HepG2 (cell line): ENCODE data around the gene VGLL4. TPM values are rescaled to one million over a fixed set of nuclear protein-coding genes. Genes with fewer than 3 reads are reported as not detected.

Experiments used
- ERF ChIP-seq: IDR thresholded peaks from 2 replicates; pipeline ENCODE4 v1.6.1; 2018; ENCODE audit warnings: missing biosample characterization, missing genetic modification reagents
- ETV5 ChIP-seq: IDR thresholded peaks from 2 replicates; pipeline ENCODE4 v1.6.1; 2018; ENCODE audit warnings: missing biosample characterization, missing genetic modification reagents, inconsistent platforms, borderline replicate concordance
- GFI1 ChIP-seq: sonication (generic); formaldehyde crosslinking; IDR thresholded peaks from 2 replicates; pipeline ENCODE4 v1.5.0; 2020; ENCODE audit warnings: missing genetic modification reagents, mild to moderate bottlenecking, borderline replicate concordance
- HES4 ChIP-seq: sonication (generic); formaldehyde crosslinking; IDR thresholded peaks from 2 replicates; pipeline ENCODE4 v1.9.0; 2021; ENCODE audit warnings: mild to moderate bottlenecking, missing genetic modification reagents, borderline replicate concordance
- HNRNPUL1 ChIP-seq: fragments of 200-400 bp; formaldehyde crosslinking; IDR thresholded peaks from 2 replicates; pipeline ENCODE4 v1.6.1; 2017; ENCODE audit warnings: low read depth, mild to moderate bottlenecking, low read length, moderate library complexity
- MTF2 ChIP-seq: sonication (generic); formaldehyde crosslinking; IDR thresholded peaks from 2 replicates; pipeline ENCODE4 v1.5.0; 2020; ENCODE audit warnings: missing genetic modification reagents, borderline replicate concordance
- PHB2 ChIP-seq: fragments of 450-650 bp; IDR thresholded peaks from 2 replicates; pipeline ENCODE4 v1.6.1; 2018; ENCODE audit not compliant: partially characterized antibody
- RBFOX2 ChIP-seq: fragments of 200-400 bp; formaldehyde crosslinking; IDR thresholded peaks from 2 replicates; pipeline ENCODE4 v1.6.1; 2017; ENCODE audit warnings: low read depth, mild to moderate bottlenecking, low read length
- SALL1 ChIP-seq: sonication (generic); formaldehyde crosslinking; IDR thresholded peaks from 2 replicates; pipeline ENCODE4 v1.8.0; 2022; ENCODE audit warnings: mild to moderate bottlenecking, missing genetic modification reagents
- SNRNP70 ChIP-seq: fragments of 200-400 bp; formaldehyde crosslinking; IDR thresholded peaks from 2 replicates; pipeline ENCODE4 v1.6.1; 2017; ENCODE audit warnings: mild to moderate bottlenecking, low read depth, low read length, moderate library complexity
- ZFP36 ChIP-seq: fragments of 150-350 bp; IDR thresholded peaks from 2 replicates; pipeline ENCODE4 v1.6.1; 2018; ENCODE audit warnings: borderline replicate concordance, low read length, low read depth; ENCODE audit not compliant: partially characterized antibody
- ZNF143 ChIP-seq: sonication (generic); formaldehyde crosslinking; IDR thresholded peaks from 2 replicates; pipeline ENCODE4 v1.4.0; 2020; ENCODE audit warnings: missing genetic modification reagents
- ZNF768 ChIP-seq: sonication (generic); formaldehyde crosslinking; IDR thresholded peaks from 2 replicates; pipeline ENCODE4 v1.4.0; 2020; ENCODE audit warnings: missing genetic modification reagents
- ZNF839 ChIP-seq: sonication (generic); formaldehyde crosslinking; IDR thresholded peaks from 2 replicates; pipeline ENCODE4 v1.4.0; 2020; ENCODE audit warnings: missing genetic modification reagents, mild to moderate bottlenecking, borderline replicate concordance
- polyA plus RNA-seq, 8 experiments: library from polyadenylated mRNA; depleted of rRNA in 3 of 8; stranded (reverse) in 7 of 8; unstranded in 1 of 8; fragments of >200 nt; fragmentation: Illumina TruSeq in 4 of 8; extraction: Trizol in 4 of 8; gene quantifications; 2 replicates each; pipeline versions ENCODE4 v1.2.1 to v1.2.3, GENCODE V29; 2011 to 2016; ENCODE audit warnings: low read depth in 4 of 8, missing spikeins in 1 of 8, mixed read lengths in 1 of 8; ENCODE audit not compliant: insufficient read depth in 1 of 8
- total RNA-seq, 5 experiments: library from RNA; depleted of rRNA; stranded (reverse); fragments of >200 nt; fragmentation: Illumina TruSeq; extraction: Trizol; gene quantifications; 2 replicates each; pipeline ENCODE4 v1.2.3, GENCODE V29; 2016; ENCODE audit warnings: low read depth in 1 of 5
- TF ChIP-seq, protein P1 (sequence below): sonication (generic); formaldehyde crosslinking; IDR thresholded peaks from 2 replicates; pipeline ENCODE4 v1.4.0; 2020; ENCODE audit warnings: missing genetic modification reagents, mild to moderate bottlenecking, borderline replicate concordance
- TF ChIP-seq, protein P2 (sequence below): sonication (generic); formaldehyde crosslinking; IDR thresholded peaks from 2 replicates; pipeline ENCODE4 v1.8.0; 2022; ENCODE audit warnings: mild to moderate bottlenecking, missing genetic modification reagents; ENCODE audit not compliant: insufficient replicate concordance
- TF ChIP-seq, protein P3 (sequence below): sonication (generic); formaldehyde crosslinking; IDR thresholded peaks from 2 replicates; pipeline ENCODE4 v1.5.0; 2020; ENCODE audit warnings: missing genetic modification reagents
- TF ChIP-seq, protein P4 (sequence below): sonication (generic); formaldehyde crosslinking; IDR thresholded peaks from 2 replicates; pipeline ENCODE4 v1.4.0; 2020; ENCODE audit warnings: mild to moderate bottlenecking, low read depth, missing genetic modification reagents
- TF ChIP-seq, protein P5 (sequence below): sonication (generic); formaldehyde crosslinking; IDR thresholded peaks from 2 replicates; pipeline ENCODE4 v1.4.0; 2020; ENCODE audit warnings: missing genetic modification reagents, mild to moderate bottlenecking, borderline replicate concordance

The VGLL4 gene
- total and polyA plus RNA-seq, 2 of the 13 experiments (the other 11 are each of a cell fraction or from before 2014, with no cell fraction given) = 23.2 to 39.0 TPM

DNA sequence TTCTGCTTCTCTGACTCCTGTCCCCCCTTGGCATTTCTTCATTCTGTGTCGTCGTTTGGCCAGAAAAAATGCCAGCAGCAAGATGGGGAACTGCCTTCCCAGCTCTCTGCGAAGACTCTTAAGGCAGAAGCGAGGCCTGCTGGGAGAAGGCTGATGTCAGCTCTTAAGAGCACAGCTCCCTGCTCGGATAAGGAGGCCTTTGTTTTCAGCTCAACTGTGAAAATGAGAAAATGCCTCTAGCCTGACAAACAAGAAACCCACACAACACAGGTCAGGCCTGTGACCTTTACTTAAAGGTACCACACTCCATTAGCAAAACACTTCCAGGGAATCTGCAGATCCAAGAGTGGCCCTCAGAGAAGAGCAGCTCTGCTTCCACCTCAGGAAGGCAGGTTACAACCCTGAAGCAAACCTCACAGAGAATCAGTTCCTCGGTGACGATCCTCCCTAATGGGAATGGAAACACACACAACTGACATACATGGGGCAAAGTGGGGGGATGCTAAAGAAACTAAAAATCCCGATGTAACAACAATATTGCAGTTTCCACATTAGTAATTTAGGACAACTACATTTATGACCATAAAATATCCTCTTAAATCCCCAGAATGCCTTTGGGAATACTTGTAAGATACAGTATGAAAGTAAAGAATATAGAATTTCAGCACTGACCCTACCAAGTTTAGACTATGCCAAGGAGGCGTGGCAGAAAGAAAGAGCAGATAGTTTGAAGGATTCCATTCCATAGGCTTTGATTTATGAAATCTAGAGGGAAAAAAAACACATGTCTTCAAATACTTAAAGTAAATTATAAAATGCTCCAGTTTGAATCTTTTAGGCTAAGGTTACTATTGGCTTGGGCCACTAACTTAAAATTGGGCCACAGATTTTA lies 52.1 kb downstream of the VGLL4 start (continued):
- TF ChIP-seq, protein P1, sequence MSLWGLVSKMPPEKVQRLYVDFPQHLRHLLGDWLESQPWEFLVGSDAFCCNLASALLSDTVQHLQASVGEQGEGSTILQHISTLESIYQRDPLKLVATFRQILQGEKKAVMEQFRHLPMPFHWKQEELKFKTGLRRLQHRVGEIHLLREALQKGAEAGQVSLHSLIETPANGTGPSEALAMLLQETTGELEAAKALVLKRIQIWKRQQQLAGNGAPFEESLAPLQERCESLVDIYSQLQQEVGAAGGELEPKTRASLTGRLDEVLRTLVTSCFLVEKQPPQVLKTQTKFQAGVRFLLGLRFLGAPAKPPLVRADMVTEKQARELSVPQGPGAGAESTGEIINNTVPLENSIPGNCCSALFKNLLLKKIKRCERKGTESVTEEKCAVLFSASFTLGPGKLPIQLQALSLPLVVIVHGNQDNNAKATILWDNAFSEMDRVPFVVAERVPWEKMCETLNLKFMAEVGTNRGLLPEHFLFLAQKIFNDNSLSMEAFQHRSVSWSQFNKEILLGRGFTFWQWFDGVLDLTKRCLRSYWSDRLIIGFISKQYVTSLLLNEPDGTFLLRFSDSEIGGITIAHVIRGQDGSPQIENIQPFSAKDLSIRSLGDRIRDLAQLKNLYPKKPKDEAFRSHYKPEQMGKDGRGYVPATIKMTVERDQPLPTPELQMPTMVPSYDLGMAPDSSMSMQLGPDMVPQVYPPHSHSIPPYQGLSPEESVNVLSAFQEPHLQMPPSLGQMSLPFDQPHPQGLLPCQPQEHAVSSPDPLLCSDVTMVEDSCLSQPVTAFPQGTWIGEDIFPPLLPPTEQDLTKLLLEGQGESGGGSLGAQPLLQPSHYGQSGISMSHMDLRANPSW (CRISPR knock-in tag) = no peak
- TF ChIP-seq MTF2 (0 out of 2 replicates have a peak, but pooled peaks have one; percentile 35), PHB2 (no peak), ZNF143 (CRISPR knock-in tag) (peak; percentile 78), ERF (CRISPR knock-in tag) (no peak), SALL1 (CRISPR knock-in tag) (peak; percentile 48), HES4 (CRISPR knock-in tag) (no peak), GFI1 (CRISPR knock-in tag) (no peak), ZFP36 (no peak), SNRNP70 (no peak), HNRNPUL1 (no peak), ETV5 (CRISPR knock-in tag) (0 out of 2 replicates have a peak, but pooled peaks have one; percentile 28), RBFOX2 (no peak), ZNF768 (CRISPR knock-in tag) (no peak), ZNF839 (no peak)
- TF ChIP-seq, protein P2, sequence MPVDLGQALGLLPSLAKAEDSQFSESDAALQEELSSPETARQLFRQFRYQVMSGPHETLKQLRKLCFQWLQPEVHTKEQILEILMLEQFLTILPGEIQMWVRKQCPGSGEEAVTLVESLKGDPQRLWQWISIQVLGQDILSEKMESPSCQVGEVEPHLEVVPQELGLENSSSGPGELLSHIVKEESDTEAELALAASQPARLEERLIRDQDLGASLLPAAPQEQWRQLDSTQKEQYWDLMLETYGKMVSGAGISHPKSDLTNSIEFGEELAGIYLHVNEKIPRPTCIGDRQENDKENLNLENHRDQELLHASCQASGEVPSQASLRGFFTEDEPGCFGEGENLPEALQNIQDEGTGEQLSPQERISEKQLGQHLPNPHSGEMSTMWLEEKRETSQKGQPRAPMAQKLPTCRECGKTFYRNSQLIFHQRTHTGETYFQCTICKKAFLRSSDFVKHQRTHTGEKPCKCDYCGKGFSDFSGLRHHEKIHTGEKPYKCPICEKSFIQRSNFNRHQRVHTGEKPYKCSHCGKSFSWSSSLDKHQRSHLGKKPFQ (CRISPR knock-in tag) = no peak
- TF ChIP-seq, protein P3, sequence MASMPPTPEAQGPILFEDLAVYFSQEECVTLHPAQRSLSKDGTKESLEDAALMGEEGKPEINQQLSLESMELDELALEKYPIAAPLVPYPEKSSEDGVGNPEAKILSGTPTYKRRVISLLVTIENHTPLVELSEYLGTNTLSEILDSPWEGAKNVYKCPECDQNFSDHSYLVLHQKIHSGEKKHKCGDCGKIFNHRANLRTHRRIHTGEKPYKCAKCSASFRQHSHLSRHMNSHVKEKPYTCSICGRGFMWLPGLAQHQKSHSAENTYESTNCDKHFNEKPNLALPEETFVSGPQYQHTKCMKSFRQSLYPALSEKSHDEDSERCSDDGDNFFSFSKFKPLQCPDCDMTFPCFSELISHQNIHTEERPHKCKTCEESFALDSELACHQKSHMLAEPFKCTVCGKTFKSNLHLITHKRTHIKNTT (CRISPR knock-in tag) = no peak
- TF ChIP-seq, protein P4, sequence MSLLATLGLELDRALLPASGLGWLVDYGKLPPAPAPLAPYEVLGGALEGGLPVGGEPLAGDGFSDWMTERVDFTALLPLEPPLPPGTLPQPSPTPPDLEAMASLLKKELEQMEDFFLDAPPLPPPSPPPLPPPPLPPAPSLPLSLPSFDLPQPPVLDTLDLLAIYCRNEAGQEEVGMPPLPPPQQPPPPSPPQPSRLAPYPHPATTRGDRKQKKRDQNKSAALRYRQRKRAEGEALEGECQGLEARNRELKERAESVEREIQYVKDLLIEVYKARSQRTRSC = no peak
- TF ChIP-seq, protein P5, sequence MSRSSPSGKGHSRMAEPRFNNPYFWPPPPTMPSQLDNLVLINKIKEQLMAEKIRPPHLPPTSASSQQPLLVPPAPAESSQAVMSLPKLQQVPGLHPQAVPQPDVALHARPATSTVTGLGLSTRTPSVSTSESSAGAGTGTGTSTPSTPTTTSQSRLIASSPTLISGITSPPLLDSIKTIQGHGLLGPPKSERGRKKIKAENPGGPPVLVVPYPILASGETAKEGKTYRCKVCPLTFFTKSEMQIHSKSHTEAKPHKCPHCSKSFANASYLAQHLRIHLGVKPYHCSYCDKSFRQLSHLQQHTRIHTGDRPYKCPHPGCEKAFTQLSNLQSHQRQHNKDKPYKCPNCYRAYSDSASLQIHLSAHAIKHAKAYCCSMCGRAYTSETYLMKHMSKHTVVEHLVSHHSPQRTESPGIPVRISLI = no peak
